Upper lobe of left lung (tissue), 4 donors: ENCODE data around the gene TEX35.

ENCODE experiments used
- EP300 ChIP-seq, 4 donors: sonication (generic); formaldehyde crosslinking; IDR thresholded peaks; one replicate each; pipeline ENCODE4 v1.5.1; 2017; ENCODE audit warnings: antibody characterized with exemption in 4 of 4, control low read depth in 2 of 4
- POLR2A ChIP-seq, 4 donors: fragments of 450-650 bp; IDR thresholded peaks; one replicate each; pipeline ENCODE4 v1.5.1; 2016 to 2017; ENCODE audit warnings: antibody characterized with exemption in 4 of 4, mild to moderate bottlenecking in 2 of 4
- POLR2AphosphoS5 ChIP-seq, 2 donors: sonication (generic); formaldehyde crosslinking; IDR thresholded peaks; one replicate each; pipeline ENCODE4 v1.5.1; 2017; ENCODE audit warnings: antibody characterized with exemption in 2 of 2
- TF ChIP-seq, protein P1 (sequence below), 6 experiments: fragments of 450-650 bp in 4 of 6; fragments of 200-600 bp in 2 of 6; sonication (generic) in 2 of 6; IDR thresholded peaks; one replicate each; pipeline ENCODE4 v1.5.1; 2016 to 2019; ENCODE audit warnings: antibody characterized with exemption in 6 of 6

DNA sequence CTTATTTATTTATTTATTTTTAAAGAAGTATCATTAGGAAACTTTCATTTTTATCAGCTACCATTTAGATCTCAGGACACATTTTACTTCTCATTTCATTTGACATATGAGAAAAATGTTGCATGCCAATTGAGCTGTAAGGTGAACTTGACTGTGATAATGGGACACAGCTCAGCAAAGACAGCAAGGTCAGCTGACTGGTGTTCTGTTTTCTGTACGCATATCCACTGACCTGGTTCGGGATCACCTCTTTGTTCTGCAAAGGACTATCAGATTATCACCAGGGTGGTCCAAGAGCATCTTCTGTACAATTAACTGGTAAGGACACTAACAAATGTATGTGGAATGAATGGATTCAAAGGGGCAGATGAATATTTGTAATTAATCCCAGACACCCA, 51.9 kb downstream of the TEX35 start:
- TF ChIP-seq, protein P1, sequence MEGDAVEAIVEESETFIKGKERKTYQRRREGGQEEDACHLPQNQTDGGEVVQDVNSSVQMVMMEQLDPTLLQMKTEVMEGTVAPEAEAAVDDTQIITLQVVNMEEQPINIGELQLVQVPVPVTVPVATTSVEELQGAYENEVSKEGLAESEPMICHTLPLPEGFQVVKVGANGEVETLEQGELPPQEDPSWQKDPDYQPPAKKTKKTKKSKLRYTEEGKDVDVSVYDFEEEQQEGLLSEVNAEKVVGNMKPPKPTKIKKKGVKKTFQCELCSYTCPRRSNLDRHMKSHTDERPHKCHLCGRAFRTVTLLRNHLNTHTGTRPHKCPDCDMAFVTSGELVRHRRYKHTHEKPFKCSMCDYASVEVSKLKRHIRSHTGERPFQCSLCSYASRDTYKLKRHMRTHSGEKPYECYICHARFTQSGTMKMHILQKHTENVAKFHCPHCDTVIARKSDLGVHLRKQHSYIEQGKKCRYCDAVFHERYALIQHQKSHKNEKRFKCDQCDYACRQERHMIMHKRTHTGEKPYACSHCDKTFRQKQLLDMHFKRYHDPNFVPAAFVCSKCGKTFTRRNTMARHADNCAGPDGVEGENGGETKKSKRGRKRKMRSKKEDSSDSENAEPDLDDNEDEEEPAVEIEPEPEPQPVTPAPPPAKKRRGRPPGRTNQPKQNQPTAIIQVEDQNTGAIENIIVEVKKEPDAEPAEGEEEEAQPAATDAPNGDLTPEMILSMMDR (IDR thresholded peaks at IDR 0.05): no peak
- no peak for TF ChIP-seq POLR2A (IDR thresholded peaks at IDR 0.05)
- TF ChIP-seq EP300 (IDR thresholded peaks at IDR 0.05): no peak
- no peak for TF ChIP-seq POLR2AphosphoS5 (IDR thresholded peaks at IDR 0.05)
